ENCODE results near the gene CD22. TPM values are rescaled to one million over a fixed set of nuclear protein-coding genes. Genes with fewer than 3 reads are reported as not detected.

CD22 gene
- polyA plus RNA-seq, 1 donor from 2014 or later, result not detected

- TF ChIP-seq SMC3 (conservative IDR thresholded peaks at IDR 0.05; ENCODE audit: poor library complexity) (no peak), RAD21 (conservative IDR thresholded peaks at IDR 0.05) (no peak)
- TF ChIP-seq, protein P1, sequence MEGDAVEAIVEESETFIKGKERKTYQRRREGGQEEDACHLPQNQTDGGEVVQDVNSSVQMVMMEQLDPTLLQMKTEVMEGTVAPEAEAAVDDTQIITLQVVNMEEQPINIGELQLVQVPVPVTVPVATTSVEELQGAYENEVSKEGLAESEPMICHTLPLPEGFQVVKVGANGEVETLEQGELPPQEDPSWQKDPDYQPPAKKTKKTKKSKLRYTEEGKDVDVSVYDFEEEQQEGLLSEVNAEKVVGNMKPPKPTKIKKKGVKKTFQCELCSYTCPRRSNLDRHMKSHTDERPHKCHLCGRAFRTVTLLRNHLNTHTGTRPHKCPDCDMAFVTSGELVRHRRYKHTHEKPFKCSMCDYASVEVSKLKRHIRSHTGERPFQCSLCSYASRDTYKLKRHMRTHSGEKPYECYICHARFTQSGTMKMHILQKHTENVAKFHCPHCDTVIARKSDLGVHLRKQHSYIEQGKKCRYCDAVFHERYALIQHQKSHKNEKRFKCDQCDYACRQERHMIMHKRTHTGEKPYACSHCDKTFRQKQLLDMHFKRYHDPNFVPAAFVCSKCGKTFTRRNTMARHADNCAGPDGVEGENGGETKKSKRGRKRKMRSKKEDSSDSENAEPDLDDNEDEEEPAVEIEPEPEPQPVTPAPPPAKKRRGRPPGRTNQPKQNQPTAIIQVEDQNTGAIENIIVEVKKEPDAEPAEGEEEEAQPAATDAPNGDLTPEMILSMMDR (IDR thresholded peaks at IDR 0.05; ENCODE audit: poor library complexity, severe bottlenecking), result no peak
- H3K79me2 ChIP-seq (replicated peaks; ENCODE audit: insufficient read depth, low read length), result no peaks in the 10 kb centered on the region
- no peak overlapping the region for H3K4me3 ChIP-seq (ENCODE audit: low read length)
- H3K36me3 ChIP-seq (ENCODE audit: insufficient read depth, low read length), result no peaks in the 10 kb centered on the region
- no peaks in the 10 kb centered on the region for H3K27me3 ChIP-seq (ENCODE audit: insufficient read depth, low read depth, low read length)
- no peaks in the 10 kb centered on the region for H3K9me3 ChIP-seq (ENCODE audit: low read length)
- H4K20me1 ChIP-seq (ENCODE audit: insufficient read depth), result no peaks in the 10 kb centered on the region
- H3K4me2 ChIP-seq (ENCODE audit: low read length), result no peak overlapping the region
- H3K9ac ChIP-seq (ENCODE audit: low read length), result no peak overlapping the region
- no peak overlapping the region for H3K27ac ChIP-seq (ENCODE audit: low read length)
- no peak overlapping the region for H2AFZ ChIP-seq (ENCODE audit: low read depth, low read length)
- no peaks in the 10 kb centered on the region for H3F3A ChIP-seq (ENCODE audit: insufficient read depth, low read length, poor library complexity, severe bottlenecking)
- H3K9me2 ChIP-seq (ENCODE audit: insufficient read depth, low read length), result no peaks in the 10 kb centered on the region
These were observed 15.6 kb downstream of the CD22 start for GRCh38 chr19:35344511-35345031.

GRCh38 chr19:35345671-35346111, 16.7 kb downstream of the CD22 start:
- Histone ChIP-seq H3K79me2 (replicated peaks; ENCODE audit: insufficient read depth, low read length) (no peaks in the 10 kb centered on the region), H3K9ac (ENCODE audit: low read length) (no peak overlapping the region), H4K20me1 (ENCODE audit: insufficient read depth) (no peaks in the 10 kb centered on the region), H2AFZ (ENCODE audit: low read depth, low read length) (no peak overlapping the region), H3K4me3 (ENCODE audit: low read length) (no peak overlapping the region), H3K9me2 (ENCODE audit: insufficient read depth, low read length) (no peaks in the 10 kb centered on the region), H3K27me3 (ENCODE audit: insufficient read depth, low read depth, low read length) (no peaks in the 10 kb centered on the region), H3K27ac (ENCODE audit: low read length) (no peak overlapping the region), H3K9me3 (ENCODE audit: low read length) (no peaks in the 10 kb centered on the region), H3K36me3 (ENCODE audit: insufficient read depth, low read length) (no peaks in the 10 kb centered on the region), H3F3A (ENCODE audit: insufficient read depth, low read length, poor library complexity, severe bottlenecking) (no peaks in the 10 kb centered on the region), H3K4me2 (ENCODE audit: low read length) (no peak overlapping the region)
- TF ChIP-seq POLR2AphosphoS5 (IDR thresholded peaks at IDR 0.05) (no peak), EP300 (conservative IDR thresholded peaks at IDR 0.05; ENCODE audit: poor library complexity, severe bottlenecking) (no peak), MXI1 (conservative IDR thresholded peaks at IDR 0.05; ENCODE audit: poor library complexity, severe bottlenecking) (no peak), EZH2 (IDR thresholded peaks at IDR 0.05; ENCODE audit: borderline replicate concordance, insufficient read depth, low read length, poor library complexity, severe bottlenecking) (no peak), SMC3 (conservative IDR thresholded peaks at IDR 0.05; ENCODE audit: poor library complexity) (no peak), RAD21 (conservative IDR thresholded peaks at IDR 0.05) (no peak), TAF1 (IDR thresholded peaks at IDR 0.05; ENCODE audit: low read depth) (no peak)
- TF ChIP-seq, protein P1 (IDR thresholded peaks at IDR 0.05; ENCODE audit: poor library complexity, severe bottlenecking), result no peak
- TF ChIP-seq, protein P2, sequence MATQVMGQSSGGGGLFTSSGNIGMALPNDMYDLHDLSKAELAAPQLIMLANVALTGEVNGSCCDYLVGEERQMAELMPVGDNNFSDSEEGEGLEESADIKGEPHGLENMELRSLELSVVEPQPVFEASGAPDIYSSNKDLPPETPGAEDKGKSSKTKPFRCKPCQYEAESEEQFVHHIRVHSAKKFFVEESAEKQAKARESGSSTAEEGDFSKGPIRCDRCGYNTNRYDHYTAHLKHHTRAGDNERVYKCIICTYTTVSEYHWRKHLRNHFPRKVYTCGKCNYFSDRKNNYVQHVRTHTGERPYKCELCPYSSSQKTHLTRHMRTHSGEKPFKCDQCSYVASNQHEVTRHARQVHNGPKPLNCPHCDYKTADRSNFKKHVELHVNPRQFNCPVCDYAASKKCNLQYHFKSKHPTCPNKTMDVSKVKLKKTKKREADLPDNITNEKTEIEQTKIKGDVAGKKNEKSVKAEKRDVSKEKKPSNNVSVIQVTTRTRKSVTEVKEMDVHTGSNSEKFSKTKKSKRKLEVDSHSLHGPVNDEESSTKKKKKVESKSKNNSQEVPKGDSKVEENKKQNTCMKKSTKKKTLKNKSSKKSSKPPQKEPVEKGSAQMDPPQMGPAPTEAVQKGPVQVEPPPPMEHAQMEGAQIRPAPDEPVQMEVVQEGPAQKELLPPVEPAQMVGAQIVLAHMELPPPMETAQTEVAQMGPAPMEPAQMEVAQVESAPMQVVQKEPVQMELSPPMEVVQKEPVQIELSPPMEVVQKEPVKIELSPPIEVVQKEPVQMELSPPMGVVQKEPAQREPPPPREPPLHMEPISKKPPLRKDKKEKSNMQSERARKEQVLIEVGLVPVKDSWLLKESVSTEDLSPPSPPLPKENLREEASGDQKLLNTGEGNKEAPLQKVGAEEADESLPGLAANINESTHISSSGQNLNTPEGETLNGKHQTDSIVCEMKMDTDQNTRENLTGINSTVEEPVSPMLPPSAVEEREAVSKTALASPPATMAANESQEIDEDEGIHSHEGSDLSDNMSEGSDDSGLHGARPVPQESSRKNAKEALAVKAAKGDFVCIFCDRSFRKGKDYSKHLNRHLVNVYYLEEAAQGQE (IDR thresholded peaks at IDR 0.05; ENCODE audit: borderline replicate concordance), result no peak

All from neural cell (in vitro differentiated cells).